H1 (cell line): ENCODE measurements around the gene KRT17. TPM values are rescaled to one million over a fixed set of nuclear protein-coding genes. Genes with fewer than 3 reads are reported as not detected.

ENCODE experiments used
- CTCF ChIA-PET: fragments of 300-600 bp; sonication (Branson Sonifier 250); formaldehyde crosslinking; loops from one replicate; lab custom pipeline; 2021; ENCODE audit not compliant: partially characterized antibody; lab: Charles Lee
- POLR2A ChIA-PET: fragments of 300-600 bp; sonication (Branson Sonifier 250); formaldehyde crosslinking; loops from one replicate; lab custom pipeline; 2021; ENCODE audit warnings: inconsistent platforms; ENCODE audit not compliant: partially characterized antibody; lab: Charles Lee
- DNase-seq, 2 experiments: peaks; one replicate each; pipeline versions ENCODE4 v3.0.0 to v3.0.0-alpha.2; 2010 to 2022; ENCODE audit warnings: low spot score in 2 of 2, low read depth in 1 of 2, mixed read lengths in 1 of 2
- FAIRE-seq: peaks from 2 replicates; lab custom pipeline; 2011; peaks lifted over from hg19 to GRCh38; lab: Jason Lieb, UNC
- H2AFZ ChIP-seq: 2 replicates; pipeline ENCODE4 v1.8.1; 2012; ENCODE audit warnings: low read length, inconsistent platforms
- H2AK5ac ChIP-seq: 2 replicates; pipeline ENCODE4 v1.6.1; 2013; ENCODE audit warnings: low read depth, low read length
- H2BK120ac ChIP-seq: replicated peaks from 2 replicates; pipeline ENCODE3; 2013; ENCODE audit warnings: low read depth, low read length, inconsistent platforms
- H2BK12ac ChIP-seq: 2 replicates; pipeline ENCODE4 v1.6.1; 2013; ENCODE audit warnings: low read depth, low read length
- H2BK15ac ChIP-seq: 2 replicates; pipeline ENCODE4 v1.6.1; 2013; ENCODE audit warnings: low read length
- H2BK20ac ChIP-seq: 2 replicates; pipeline ENCODE4 v1.6.1; 2013; ENCODE audit warnings: low read length
- H2BK5ac ChIP-seq: 2 replicates; pipeline ENCODE4 v1.6.1; 2013; ENCODE audit warnings: low read depth, low read length
- H3K14ac ChIP-seq: 2 replicates; pipeline ENCODE4 v1.6.1; 2013; ENCODE audit warnings: inconsistent platforms; ENCODE audit not compliant: insufficient read length
- H3K18ac ChIP-seq: 2 replicates; pipeline ENCODE4 v1.6.1; 2013; ENCODE audit warnings: low read length; ENCODE audit errors: extremely low read depth
- H3K23ac ChIP-seq: 2 replicates; pipeline ENCODE4 v1.6.1; 2013; ENCODE audit warnings: inconsistent platforms; ENCODE audit not compliant: insufficient read length
- H3K23me2 ChIP-seq: 2 replicates; pipeline ENCODE4 v1.6.1; 2013; ENCODE audit warnings: low read depth, low read length
- H3K27ac ChIP-seq: 2 replicates; pipeline ENCODE4 v1.6.1; 2011; ENCODE audit warnings: low read depth, low read length, inconsistent platforms
- H3K27me3 ChIP-seq, 4 experiments: replicated peaks in 1 of 4; 1 replicate in 1 of 4; 2 replicates in 3 of 4; pipeline versions ENCODE4 v1.6.1 to v1.8.1; 2011 to 2013; ENCODE audit warnings: low read length in 3 of 4, mild to moderate bottlenecking in 3 of 4, inconsistent platforms in 2 of 4, mixed read lengths in 2 of 4, moderate library complexity in 1 of 4; ENCODE audit not compliant: control insufficient read depth in 3 of 4, insufficient read depth in 3 of 4; ENCODE audit errors: extremely low read depth in 1 of 4
- H3K36me3 ChIP-seq, 4 experiments: 2 replicates each; pipeline versions ENCODE4 v1.6.1 to v1.8.1; 2011 to 2013; ENCODE audit warnings: mild to moderate bottlenecking in 4 of 4, low read length in 3 of 4, moderate library complexity in 2 of 4, control low read depth in 1 of 4, inconsistent platforms in 1 of 4; ENCODE audit not compliant: insufficient read depth in 4 of 4, control insufficient read depth in 2 of 4
- H3K4ac ChIP-seq: replicated peaks from 2 replicates; pipeline ENCODE3; 2013; ENCODE audit warnings: low read length, low read depth, mixed read lengths, inconsistent platforms; ENCODE audit not compliant: insufficient read length
- H3K4me1 ChIP-seq, 4 experiments: replicated peaks in 1 of 4; 1 replicate in 1 of 4; 2 replicates in 3 of 4; pipeline versions ENCODE4 v1.6.1 to v1.8.1; 2011 to 2013; ENCODE audit warnings: low read length in 3 of 4, inconsistent platforms in 2 of 4, mixed read lengths in 1 of 4; ENCODE audit not compliant: insufficient read depth in 4 of 4, control insufficient read depth in 3 of 4
- H3K4me2 ChIP-seq, 2 experiments: 2 replicates each; pipeline versions ENCODE4 v1.6.1 to v1.8.1; 2011 to 2013; ENCODE audit warnings: low read depth in 2 of 2, low read length in 2 of 2, control low read depth in 1 of 2, inconsistent platforms in 1 of 2, mild to moderate bottlenecking in 1 of 2; ENCODE audit not compliant: insufficient read depth in 1 of 2
- H3K4me3 ChIP-seq, 4 experiments: fragments of 200-600, 300-600 bp in 1 of 4; sonication (generic), shearing (Covaris generic), sonication (Bioruptor Twin) in 1 of 4; 2 replicates each; pipeline versions ENCODE4 v1.5.1 to v1.8.1; 2011 to 2016; ENCODE audit warnings: low read length in 4 of 4, low read depth in 3 of 4, control low read depth in 2 of 4, inconsistent platforms in 2 of 4, mild to moderate bottlenecking in 2 of 4, mixed read lengths in 1 of 4, moderate library complexity in 1 of 4; ENCODE audit not compliant: insufficient read depth in 2 of 4; ENCODE audit errors: extremely low read depth in 1 of 4
- H3K56ac ChIP-seq: replicated peaks from 2 replicates; pipeline ENCODE3; 2013; ENCODE audit warnings: low read depth, mild to moderate bottlenecking, mixed read lengths, low read length, inconsistent platforms; ENCODE audit not compliant: insufficient read length
- H3K79me1 ChIP-seq: 2 replicates; pipeline ENCODE4 v1.6.1; 2013; ENCODE audit warnings: low read depth, low read length, control low read depth
- H3K79me2 ChIP-seq, 2 experiments: 2 replicates each; pipeline versions ENCODE4 v1.6.1 to v1.8.1; 2012 to 2013; ENCODE audit warnings: low read length in 2 of 2, mild to moderate bottlenecking in 2 of 2, inconsistent platforms in 1 of 2; ENCODE audit not compliant: insufficient read depth in 2 of 2, control insufficient read depth in 1 of 2
- H3K9ac ChIP-seq, 4 experiments: replicated peaks in 1 of 4; 1 replicate in 1 of 4; 2 replicates in 3 of 4; pipeline versions ENCODE4 v1.6.1 to v1.8.1; 2011 to 2013; ENCODE audit warnings: low read depth in 3 of 4, low read length in 3 of 4, control low read depth in 2 of 4, mild to moderate bottlenecking in 2 of 4, moderate library complexity in 2 of 4, inconsistent platforms in 1 of 4; ENCODE audit errors: extremely low read depth in 1 of 4
- H3K9me3 ChIP-seq, 2 experiments: 2 replicates each; pipeline versions ENCODE4 v1.6.1 to v1.8.1; 2012 to 2013; ENCODE audit warnings: mild to moderate bottlenecking in 2 of 2, moderate library complexity in 2 of 2, control low read depth in 1 of 2, inconsistent platforms in 1 of 2, low read depth in 1 of 2, low read length in 1 of 2, mixed read lengths in 1 of 2; ENCODE audit not compliant: insufficient read depth in 2 of 2
- H4K20me1 ChIP-seq, 2 experiments: replicated peaks in 1 of 2; 2 replicates each; pipeline versions ENCODE3 to v1.8.1; 2011 to 2013; ENCODE audit warnings: inconsistent platforms in 2 of 2, low read length in 2 of 2, mild to moderate bottlenecking in 1 of 2; ENCODE audit not compliant: insufficient read depth in 2 of 2, control insufficient read depth in 1 of 2
- H4K5ac ChIP-seq: 2 replicates; pipeline ENCODE4 v1.6.1; 2013; ENCODE audit warnings: low read length, low read depth, mixed read lengths, inconsistent platforms; ENCODE audit not compliant: insufficient read length
- H4K8ac ChIP-seq: 2 replicates; pipeline ENCODE4 v1.8.0; 2013; ENCODE audit warnings: mild to moderate bottlenecking, moderate library complexity, low read length, inconsistent platforms; ENCODE audit not compliant: insufficient read depth; ENCODE audit errors: extremely low read depth
- H4K91ac ChIP-seq: replicated peaks from 2 replicates; pipeline ENCODE3; 2013; ENCODE audit warnings: low read length, mixed read lengths, inconsistent platforms; ENCODE audit not compliant: insufficient read length
- CHD2 ChIP-seq: IDR thresholded peaks from 2 replicates; pipeline ENCODE4 v1.6.1; 2012; ENCODE audit warnings: low read length, improper control_type of control experiment
- KDM5A ChIP-seq: fragments of 200-600 bp; IDR thresholded peaks from 2 replicates; pipeline ENCODE4 v1.7.1; 2012; ENCODE audit warnings: mild to moderate bottlenecking, low read length, inconsistent platforms, mixed read lengths
- RAD21 ChIP-seq, 2 experiments: IDR thresholded peaks in 1 of 2; conservative IDR thresholded peaks in 1 of 2; 2 replicates each; pipeline ENCODE4 v1.6.1; 2011; ENCODE audit warnings: low read depth in 2 of 2, low read length in 2 of 2, improper control_type of control experiment in 1 of 2, inconsistent platforms in 1 of 2, mild to moderate bottlenecking in 1 of 2, moderate library complexity in 1 of 2
- SIN3A ChIP-seq, 2 experiments: IDR thresholded peaks in 1 of 2; conservative IDR thresholded peaks in 1 of 2; 2 replicates each; pipeline ENCODE4 v1.6.1; 2011 to 2012; ENCODE audit warnings: low read length in 2 of 2, improper control_type of control experiment in 1 of 2, low read depth in 1 of 2, mild to moderate bottlenecking in 1 of 2
- SIX5 ChIP-seq: IDR thresholded peaks from 2 replicates; pipeline ENCODE4 v1.6.1; 2011; ENCODE audit warnings: mild to moderate bottlenecking, low read depth, low read length
- YY1 ChIP-seq: IDR thresholded peaks from 2 replicates; pipeline ENCODE4 v1.6.1; 2011; ENCODE audit warnings: low read depth, mild to moderate bottlenecking, low read length
- WGBS, 2 experiments: shearing (Covaris generic) in 1 of 2; methylation state at CpG; one replicate each; pipeline versions ENCODE4 v1.1.6 to v1.1.7; 2013 to 2015; ENCODE audit warnings: low lambda C conversion rate in 2 of 2, mixed read lengths in 2 of 2, inconsistent platforms in 1 of 2, low coverage in 1 of 2, missing lambda C conversion rate in 1 of 2; ENCODE audit not compliant: insufficient replicate concordance in 2 of 2, insufficient coverage in 1 of 2, insufficient read length in 1 of 2; ENCODE audit errors: extremely low coverage in 1 of 2, missing lambda C conversion rate in 1 of 2; 5-methylcytosine and 5-hydroxymethylcytosine counted together
- polyA plus RNA-seq, 7 experiments: library from polyadenylated mRNA; depleted of rRNA in 3 of 7; stranded (reverse) in 5 of 7; unstranded in 2 of 7; fragments of >200 nt in 5 of 7; fragments of 200-250 nt in 2 of 7; gene quantifications; 1 replicate in 5 of 7; 2 replicates in 1 of 7; 4 replicates in 1 of 7; pipeline versions ENCODE4 v1.2.1 to v1.2.3, GENCODE V29; 2011 to 2013; ENCODE audit warnings: missing spikeins in 2 of 7, mixed read lengths in 2 of 7
- total RNA-seq: library from RNA; stranded (reverse); fragmentation: NEBNext Ultra II Directional; extraction: Animal tissue kit (Norgen Biotek cat#: 25700); gene quantifications from 2 replicates; pipeline ENCODE4 v1.2.1, GENCODE V29; 2021
- TF ChIP-seq, protein P1 (sequence below): IDR thresholded peaks from 2 replicates; pipeline ENCODE4 v1.6.1; 2011; ENCODE audit warnings: low read depth, mild to moderate bottlenecking, low read length; ENCODE audit not compliant: insufficient read depth
- TF ChIP-seq, protein P2 (sequence below): IDR thresholded peaks from 2 replicates; pipeline ENCODE4 v1.6.1; 2012; ENCODE audit warnings: inconsistent platforms

Gene KRT17
- total and polyA plus RNA-seq, 2 of the 8 experiments (the other 6 are each of a cell fraction or from before 2014, with no cell fraction given), result 0.50 to 0.95 TPM

DNA sequence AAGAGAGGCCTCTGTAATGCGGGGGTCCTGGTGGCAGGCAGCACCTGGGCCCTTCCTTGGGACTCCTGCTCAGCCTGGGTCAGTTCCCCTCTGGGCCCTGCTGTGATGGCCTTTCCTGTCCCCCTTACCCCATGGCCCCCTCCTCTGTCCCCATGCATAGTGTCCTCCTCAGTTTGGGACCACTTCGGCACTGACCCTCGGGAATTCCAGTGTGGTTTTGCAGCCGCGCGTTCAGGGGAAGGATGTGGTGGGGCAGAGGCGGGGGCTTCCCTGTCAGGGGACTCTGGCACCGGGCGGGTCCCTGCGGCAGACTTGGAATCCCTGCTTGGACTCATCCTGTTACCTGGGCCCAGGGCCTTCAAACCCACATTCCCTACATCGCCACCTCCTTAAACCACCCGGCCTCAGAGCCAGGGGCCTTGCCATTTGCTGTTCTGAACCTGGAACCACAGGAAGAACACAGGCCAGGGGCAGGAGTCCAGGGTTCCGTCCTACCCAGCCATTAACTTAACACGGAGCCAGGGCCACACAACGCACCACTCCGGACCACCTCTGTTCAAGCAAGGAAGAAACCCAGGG, 32.9 kb upstream of the KRT17 start:
- Histone ChIP-seq H3K18ac (no peak overlapping the region), H3K4me1 (peaks cover 0 to 24% (median 8%) of the 10 kb centered on the region in 4 experiments; a peak in 5 of 7 replicates), H2BK120ac (no peak overlapping the region), H3K27ac (no peak overlapping the region), H4K5ac (no peak overlapping the region), H3K4me3 (no peak overlapping the region), H3K27me3 (no peaks in the 10 kb centered on the region), H3K79me1 (no peaks in the 10 kb centered on the region), H3K36me3 (no peaks in the 10 kb centered on the region), H3K9me3 (no peaks in the 10 kb centered on the region), H2BK20ac (no peak overlapping the region), H3K4me2 (no peak overlapping the region), H4K20me1 (no peaks in the 10 kb centered on the region), H4K91ac (no peak overlapping the region), H4K8ac (no peak overlapping the region; the same call in 1 of the 2 replicates), H3K56ac (no peak overlapping the region), H3K23ac (no peak overlapping the region), H3K79me2 (no peaks in the 10 kb centered on the region), H2AK5ac (no peak overlapping the region), H3K23me2 (0 out of 2 replicates have a peak, but pooled peaks cover 3% of the 10 kb centered on the region), H3K9ac (no peak overlapping the region), H3K4ac (no peak overlapping the region), H2BK5ac (no peak overlapping the region), H3K14ac (no peak overlapping the region), H2AFZ (no peak overlapping the region; the same call in 1 of the 2 replicates), H2BK15ac (no peak overlapping the region), H2BK12ac (no peak overlapping the region)
- DNase-seq (no peak), FAIRE-seq (no peak)
- 91% methylated on average over 13 of the region's 16 CpGs; no CpG with 5 or more reads in 1 of the 2 experiments for WGBS, 2 experiments
- ChIA-PET CTCF (interaction anchor here (0.7 to 20.4 kb wide), 5 partner anchors 9 to 171 kb away, joined by 3 to 492 read pairs (median 4); partner anchors contain the start of gene EIF1), POLR2A (interaction anchor here (0.6 to 2.1 kb wide), 4 partner anchors 24 to 135 kb away, joined by 3 to 6 read pairs (median 3); no protein-coding TSS in a partner anchor)
- no peak for TF ChIP-seq KDM5A
- TF ChIP-seq, protein P1, sequence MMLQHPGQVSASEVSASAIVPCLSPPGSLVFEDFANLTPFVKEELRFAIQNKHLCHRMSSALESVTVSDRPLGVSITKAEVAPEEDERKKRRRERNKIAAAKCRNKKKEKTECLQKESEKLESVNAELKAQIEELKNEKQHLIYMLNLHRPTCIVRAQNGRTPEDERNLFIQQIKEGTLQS, result no peak
- no peak for TF ChIP-seq SIN3A (conservative IDR thresholded peaks at IDR 0.05 in 1 of 2, IDR thresholded peaks at IDR 0.05 in 1 of 2; ENCODE audit: low read depth in 1 of 2, low read length in 2 of 2)
- TF ChIP-seq, protein P2, sequence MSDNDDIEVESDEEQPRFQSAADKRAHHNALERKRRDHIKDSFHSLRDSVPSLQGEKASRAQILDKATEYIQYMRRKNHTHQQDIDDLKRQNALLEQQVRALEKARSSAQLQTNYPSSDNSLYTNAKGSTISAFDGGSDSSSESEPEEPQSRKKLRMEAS, result no peak
- no peak for TF ChIP-seq CHD2
- TF ChIP-seq YY1, result no peak
- TF ChIP-seq RAD21 (IDR thresholded peaks at IDR 0.05 in 1 of 2, conservative IDR thresholded peaks at IDR 0.05 in 1 of 2; ENCODE audit: low read depth in 2 of 2, low read length in 2 of 2), result no peak
- no peak for TF ChIP-seq SIX5
